A549 (cell line): Measurements from ENCODE around the gene CENPE. TPM values are rescaled to one million over a fixed set of nuclear protein-coding genes. Genes with fewer than 3 reads are reported as not detected.

Experiments used
- ATAC-seq, 2 experiments: fragments of 200-7000 bp in 1 of 2; fragments of >200 bp in 1 of 2; cut with Nextera tagmentation in 1 of 2; cut with Tn5 transposase in 1 of 2; 3 replicates each; pipeline versions ENCODE4 v1.8.0 to v1.9.1; 2018 to 2020; ENCODE audit warnings: mild to moderate bottlenecking in 1 of 2, moderate library complexity in 1 of 2
- CTCF ChIA-PET: fragments of 300-600 bp; sonication (Branson Sonifier 250); formaldehyde crosslinking; extraction: SDS; loops from one replicate; lab custom pipeline; 2021; ENCODE audit warnings: antibody characterized with exemption, inconsistent platforms; lab: Yijun Ruan, JAX
- POLR2A ChIA-PET: fragments of 350-600 bp; formaldehyde crosslinking; extraction: SDS; loops from one replicate; lab custom pipeline; 2021; ENCODE audit warnings: antibody characterized with exemption, inconsistent platforms; lab: Yijun Ruan, JAX
- DNase-seq, 2 experiments: peaks; one replicate each; pipeline versions ENCODE4 v3.0.0 to v3.0.0-alpha.2; 2011 to 2016; ENCODE audit warnings: low read depth in 1 of 2, low spot score in 1 of 2
- FAIRE-seq: peaks from 2 replicates; lab custom pipeline; 2011; peaks lifted over from hg19 to GRCh38; lab: Jason Lieb, UNC
- H3K27ac ChIP-seq, 2 experiments: fragments of >200 bp; sonication (Bioruptor Twin); formaldehyde crosslinking; 3 replicates each; pipeline ENCODE4 v1.5.1; 2016 to 2017
- H3K4me1 ChIP-seq: fragments of >200 bp; sonication (Bioruptor Twin); formaldehyde crosslinking; 3 replicates; pipeline ENCODE4 v1.6.1; 2016
- H3K4me2 ChIP-seq: fragments of >200 bp; sonication (Bioruptor Twin); formaldehyde crosslinking; 3 replicates; pipeline ENCODE4 v1.6.1; 2016
- H3K4me3 ChIP-seq: fragments of >200 bp; sonication (Bioruptor Twin); formaldehyde crosslinking; 3 replicates; pipeline ENCODE4 v1.5.1; 2016
- H3K9me3 ChIP-seq: fragments of >200 bp; sonication (Bioruptor Twin); formaldehyde crosslinking; 3 replicates; pipeline ENCODE4 v1.6.1; 2016
- ATOH8 ChIP-seq: fragments of 250-450 bp; sonication (Bioruptor Pico); IDR thresholded peaks from 2 replicates; pipeline ENCODE4 v1.5.0; 2020; ENCODE audit warnings: low read depth, mild to moderate bottlenecking, moderate library complexity
- BCL3 ChIP-seq: fragments of >200 bp; sonication (Bioruptor Twin); formaldehyde crosslinking; IDR thresholded peaks from 3 replicates; pipeline ENCODE4 v1.6.1; 2016
- CBX8 ChIP-seq: fragments of 200-600 bp; sonication (generic); IDR thresholded peaks from 2 replicates; pipeline ENCODE4 v1.6.1; 2016
- CHD2 ChIP-seq: fragments of 150-350 bp; IDR thresholded peaks from 2 replicates; pipeline ENCODE4 v1.6.1; 2014; ENCODE audit warnings: low read length; ENCODE audit not compliant: partially characterized antibody
- CHD4 ChIP-seq: fragments of 200-600 bp; sonication (generic); IDR thresholded peaks from 2 replicates; pipeline ENCODE4 v1.6.1; 2016; ENCODE audit warnings: antibody characterized with exemption, mild to moderate bottlenecking, borderline replicate concordance
- EHF ChIP-seq: fragments of 250-450 bp; sonication (Bioruptor Pico); IDR thresholded peaks from 2 replicates; pipeline ENCODE4 v1.5.0; 2020; ENCODE audit warnings: mild to moderate bottlenecking
- EHMT2 ChIP-seq: fragments of 200-600 bp; sonication (generic); IDR thresholded peaks from 2 replicates; pipeline ENCODE4 v1.6.1; 2016; ENCODE audit warnings: antibody characterized with exemption, low read depth, mild to moderate bottlenecking, moderate library complexity
- ELK1 ChIP-seq: fragments of 150-350 bp; IDR thresholded peaks from 2 replicates; pipeline ENCODE4 v1.6.1; 2014; ENCODE audit warnings: low read depth, mild to moderate bottlenecking, low read length
- FOSB ChIP-seq: fragments of 250-450 bp; sonication (Bioruptor Pico); IDR thresholded peaks from 2 replicates; pipeline ENCODE4 v1.5.0; 2020; ENCODE audit warnings: mild to moderate bottlenecking, moderate library complexity
- FOXS1 ChIP-seq: fragments of 250-450 bp; sonication (Bioruptor Pico); IDR thresholded peaks from 2 replicates; pipeline ENCODE4 v1.5.0; 2020; ENCODE audit warnings: mild to moderate bottlenecking, moderate library complexity
- HEYL ChIP-seq: fragments of 250-450 bp; sonication (Bioruptor Pico); IDR thresholded peaks from 2 replicates; pipeline ENCODE4 v1.8.0; 2021; ENCODE audit warnings: mild to moderate bottlenecking, moderate library complexity
- HOXA7 ChIP-seq: fragments of 250-450 bp; sonication (Bioruptor Pico); IDR thresholded peaks from 2 replicates; pipeline ENCODE4 v1.5.0; 2020; ENCODE audit warnings: mild to moderate bottlenecking, moderate library complexity
- HOXB5 ChIP-seq: fragments of 250-450 bp; sonication (Bioruptor Pico); IDR thresholded peaks from 2 replicates; pipeline ENCODE4 v1.5.0; 2020; ENCODE audit warnings: mild to moderate bottlenecking, moderate library complexity
- JUN ChIP-seq, 2 experiments: fragments of >200 bp; sonication (Bioruptor Twin); formaldehyde crosslinking; IDR thresholded peaks; 2 replicates in 1 of 2; 3 replicates in 1 of 2; pipeline ENCODE4 v1.6.1; 2016 to 2017
- KDM1A ChIP-seq: fragments of 200-600 bp; sonication (generic); IDR thresholded peaks from 2 replicates; pipeline ENCODE4 v1.6.1; 2016; ENCODE audit warnings: low read depth, mild to moderate bottlenecking
- MAFK ChIP-seq: fragments of 450-650 bp; IDR thresholded peaks from 2 replicates; pipeline ENCODE4 v1.6.1; 2014; ENCODE audit not compliant: partially characterized antibody
- MYC ChIP-seq: IDR thresholded peaks from 2 replicates; pipeline ENCODE4 v1.6.1; 2012; ENCODE audit warnings: mild to moderate bottlenecking, inconsistent platforms, low read length, improper control_type of control experiment, borderline replicate concordance
- NFE2L2 ChIP-seq: fragments of 150-350 bp; conservative IDR thresholded peaks from 2 replicates; pipeline ENCODE4 v1.6.1; 2014; ENCODE audit warnings: low read length
- NR3C1 ChIP-seq: fragments of >200 bp; sonication (Bioruptor Twin); formaldehyde crosslinking; IDR thresholded peaks from 3 replicates; pipeline ENCODE4 v1.6.1; 2017
- PHF8 ChIP-seq: fragments of 200-600 bp; sonication (generic); IDR thresholded peaks from 2 replicates; pipeline ENCODE4 v1.6.1; 2016; ENCODE audit warnings: low read depth, mild to moderate bottlenecking, antibody characterized with exemption, moderate library complexity, borderline replicate concordance
- RARB ChIP-seq: fragments of 250-450 bp; sonication (Bioruptor Pico); IDR thresholded peaks from 2 replicates; pipeline ENCODE4 v1.8.0; 2021; ENCODE audit warnings: mild to moderate bottlenecking, moderate library complexity
- SMC3 ChIP-seq: fragments of >200 bp; sonication (Bioruptor Twin); formaldehyde crosslinking; IDR thresholded peaks from 3 replicates; pipeline ENCODE4 v1.6.1; 2018; ENCODE audit warnings: inconsistent platforms
- ZFP36 ChIP-seq: fragments of 450-650 bp; IDR thresholded peaks from 2 replicates; pipeline ENCODE4 v1.6.1; 2014; ENCODE audit warnings: borderline replicate concordance; ENCODE audit not compliant: partially characterized antibody
- ZNF302 ChIP-seq: fragments of 250-450 bp; sonication (Bioruptor Pico); IDR thresholded peaks from 2 replicates; pipeline ENCODE4 v1.9.0; 2021; ENCODE audit warnings: inconsistent platforms, mild to moderate bottlenecking, moderate library complexity
- ZSCAN20 ChIP-seq: fragments of 250-450 bp; sonication (Bioruptor Pico); IDR thresholded peaks from 2 replicates; pipeline ENCODE4 v1.8.0; 2022; ENCODE audit warnings: mild to moderate bottlenecking, moderate library complexity
- WGBS: methylation state at CpG from one replicate; pipeline ENCODE4 v1.1.6; 2017; ENCODE audit errors: missing lambda C conversion rate; 5-methylcytosine and 5-hydroxymethylcytosine counted together
- polyA plus RNA-seq, 4 experiments: library from polyadenylated mRNA; depleted of rRNA in 3 of 4; stranded (reverse); fragments of >200 nt; fragmentation: RNase III in 1 of 4; extraction: RNeasy Plus Mini Kit Qiagen cat#74134 plus additional on column Dnase treatment in 1 of 4; gene quantifications; 2 replicates in 3 of 4; 3 replicates in 1 of 4; pipeline ENCODE4 v1.2.3, GENCODE V29; 2011 to 2017

Gene CENPE
- polyA plus RNA-seq, 2 of the 4 experiments (the other 2 are of a cell fraction) = 6.3 to 15.9 TPM

- ATAC-seq (no peak), FAIRE-seq (no peak)
- Histone ChIP-seq H3K27ac (no peak overlapping the region), H3K4me3 (no peak overlapping the region)
- WGBS = 97% methylated on average over 3 of the region's 3 CpGs
- TF ChIP-seq ZFP36 = no peak
- TF ChIP-seq FOXS1 (CRISPR knock-in tag) = no peak
- TF ChIP-seq MAFK = no peak
- TF ChIP-seq CBX8 = no peak
- TF ChIP-seq ATOH8 (CRISPR knock-in tag) = no peak
- no peak for TF ChIP-seq ZNF302 (CRISPR knock-in tag)
- no peak for TF ChIP-seq BCL3
- no peak for TF ChIP-seq NR3C1
- no peak for TF ChIP-seq RARB
- TF ChIP-seq KDM1A = no peak
- TF ChIP-seq PHF8 = no peak
- TF ChIP-seq CHD2 = no peak
- no peak for TF ChIP-seq HOXA7 (CRISPR knock-in tag)
- no peak for TF ChIP-seq ZSCAN20 (CRISPR knock-in tag)
- TF ChIP-seq FOSB (CRISPR knock-in tag) = no peak
- TF ChIP-seq NFE2L2 = no peak
- TF ChIP-seq, all 56 proteins: peak for 0
- Histone ChIP-seq H3K9me3 (no peaks in the 10 kb centered on the region), H3K4me2 (no peak overlapping the region), H3K4me1 (no peaks in the 10 kb centered on the region)
- no peak for DNase-seq
- ChIA-PET POLR2A (no interaction called here), CTCF (interaction anchor here (0.7 kb wide), 1 partner anchor 13 kb away, joined by 3 read pairs; no protein-coding TSS in a partner anchor)
These were observed 93.3 kb downstream of the CENPE start for GRCh38 chr4:103104886-103105285.

- CTCF ChIA-PET = interaction anchor here (0.8 to 4.3 kb wide), 7 partner anchors 10 to 652 kb away, joined by 3 to 27 read pairs (median 4); partner anchors contain the start of gene SLC9B2
- H3K9me3 ChIP-seq = no peaks in the 10 kb centered on the region
- H3K4me3 ChIP-seq = no peak overlapping the region
- WGBS = 61% methylated on average over 5 of the region's 5 CpGs
- H3K4me2 ChIP-seq = no peak overlapping the region
- FAIRE-seq = no peak
- POLR2A ChIA-PET = no interaction called here
- H3K27ac ChIP-seq = no peak overlapping the region
- no peak for DNase-seq
- no peak for ATAC-seq
- TF ChIP-seq EHMT2 (no peak), NR3C1 (no peak), MAFK (no peak), EHF (no peak), HEYL (CRISPR knock-in tag) (no peak), CHD4 (no peak), ELK1 (no peak), HOXB5 (CRISPR knock-in tag) (no peak), SMC3 (no peak), MYC (no peak), JUN (IDR thresholded peaks at IDR 0.05) (no peak), KDM1A (no peak)
- TF ChIP-seq, all 56 proteins: peak for 0
- no peaks in the 10 kb centered on the region for H3K4me1 ChIP-seq
These were observed 97.5 kb downstream of the CENPE start for GRCh38 chr4:103100691-103101090.
